Ovary (tissue), 9 donors: ENCODE data around the gene PRKCE. TPM values are rescaled to one million over a fixed set of nuclear protein-coding genes. Genes with fewer than 3 reads are reported as not detected.
"Not testable (repeated sequence)": the region's sequence is repeated elsewhere in the genome, so short reads cannot be mapped to it uniquely, and the experiment has no call there.

Experiments used
- DNase-seq, 5 donors: peaks; one replicate each; pipeline ENCODE4 v3.0.0-alpha.2; 2019 to 2020
- H3K27ac ChIP-seq, 2 donors: fragments of 200-600 bp; one replicate each; pipeline versions ENCODE4 v1.5.1 to v1.8.0; 2019 to 2022
- H3K27me3 ChIP-seq: fragments of 200-600 bp; one replicate; pipeline ENCODE4 v1.8.0; 2022
- H3K36me3 ChIP-seq: fragments of 200-600 bp; sonication (generic); one replicate; pipeline ENCODE4 v1.5.1; 2019
- H3K4me1 ChIP-seq: one replicate; pipeline ENCODE4 v1.8.1; 2013; ENCODE audit warnings: mild to moderate bottlenecking, moderate library complexity; ENCODE audit not compliant: insufficient read depth
- H3K4me3 ChIP-seq: fragments of 200-600 bp; sonication (generic); one replicate; pipeline ENCODE4 v1.5.1; 2017
- H3K9me3 ChIP-seq, 2 donors: fragments of 200-600 bp in 1 of 2; sonication (generic) in 1 of 2; one replicate each; pipeline versions ENCODE4 v1.5.1 to v1.8.1; 2013 to 2019; ENCODE audit warnings: mild to moderate bottlenecking in 1 of 2, moderate library complexity in 1 of 2
- CTCF ChIP-seq, 3 donors: fragments of 450-650 bp in 2 of 3; fragments of 200-600 bp in 1 of 3; IDR thresholded peaks; one replicate each; pipeline versions ENCODE4 v1.5.1 to v1.8.0; 2016 to 2022; ENCODE audit warnings: antibody characterized with exemption in 3 of 3, mild to moderate bottlenecking in 1 of 3
- EP300 ChIP-seq: sonication (generic); formaldehyde crosslinking; IDR thresholded peaks from one replicate; pipeline ENCODE4 v1.6.1; 2017; ENCODE audit warnings: antibody characterized with exemption
- POLR2A ChIP-seq: fragments of 450-650 bp; IDR thresholded peaks from one replicate; pipeline ENCODE4 v1.6.1; 2017; ENCODE audit warnings: antibody characterized with exemption, mild to moderate bottlenecking, moderate library complexity
- WGBS, 3 donors: extraction: QIAGEN DNeasy Blood & Tissue Kit in 1 of 3; methylation state at CpG; one replicate each; pipeline versions ENCODE4 v1.1.5 to v1.1.7; 2013 to 2017; 5-methylcytosine and 5-hydroxymethylcytosine counted together
- intact Hi-C, 4 donors: fragments of 100-400 bp; cut with DNase I; formaldehyde crosslinking; loops; one replicate each; pipeline versions ENCODE4 v1.11.0 to v1.15.1; 2022 to 2023
- polyA plus RNA-seq, 2 donors: library from polyadenylated mRNA; stranded (reverse); fragments of 200-250 nt in 1 of 2; fragments of 350-450 nt in 1 of 2; fragmentation: Illumina TruSeq in 1 of 2; extraction: RNeasy Lipid Tissue Mini Kit (QIAGEN cat#74804) in 1 of 2; gene quantifications; one replicate each; pipeline ENCODE4 v1.2.3, GENCODE V29; 2013 to 2014
- total RNA-seq, 7 donors: library from RNA; depleted of rRNA in 2 of 7; stranded (reverse); fragments of >200 nt in 2 of 7; fragmentation: NEBNext Ultra II Directional in 3 of 7; extraction: Animal tissue kit (Norgen Biotek cat#: 25700) in 3 of 7; gene quantifications; one replicate each; pipeline versions ENCODE4 v1.1.0 to v1.2.4, GENCODE V29; 2016 to 2023
- donor health status: DM: no; HTN: no; CAD: no; lungs with moderate emphysema.
- donor health status: DM: no; HTN: no; CAD: no.
- donor health status: Bipolar disorder and iron deficiency.
- donor health status: DM: yes; HTN: yes; CAD: no.
- donor health status: DM: no; HTN: no; CAD: no.
- donor health status: DM: yes; HTN: yes; CAD: no.

PRKCE gene
- total and polyA plus RNA-seq, 9 donors = 3.1 to 22.8 (median 12.8) TPM

- 58 to 68% (median 65%) methylated on average over 8 of the region's 8 CpGs for WGBS, 3 donors
- Histone ChIP-seq H3K9me3 (no peaks in the 10 kb centered on the region), H3K4me3 (no peak overlapping the region), H3K36me3 (no peaks in the 10 kb centered on the region), H3K27ac (no peak overlapping the region), H3K4me1 (peaks cover 16% of the 10 kb centered on the region), H3K27me3 (no peaks in the 10 kb centered on the region)
- TF ChIP-seq CTCF (IDR thresholded peaks at IDR 0.05) = no peak
- TF ChIP-seq EP300 = no peak
- no peak for TF ChIP-seq POLR2A
- intact Hi-C loops = loop anchor here in 1 of 4 donors (10.0 kb wide), 1 partner anchor 46 kb away; no protein-coding TSS in a partner anchor
- DNase-seq = no peak
Measured at GRCh38 chr2:45889053-45889452, 237.6 kb downstream of the PRKCE start.

GRCh38 chr2:45889620-45890370 is 238.3 kb downstream of the PRKCE start:
- intact Hi-C loops = loop anchor here in 1 of 4 donors (10.0 kb wide), 1 partner anchor 45 kb away; no protein-coding TSS in a partner anchor
- H3K9me3 ChIP-seq = no peaks in the 10 kb centered on the region
- H3K4me1 ChIP-seq = peaks cover 10% of the 10 kb centered on the region
- TF ChIP-seq EP300 (no peak), POLR2A (no peak), CTCF (IDR thresholded peaks at IDR 0.05) (no peak)
- WGBS, 3 donors = 62 to 72% (median 66%) methylated on average over 7 of the region's 7 CpGs
- no peak overlapping the region for H3K27ac ChIP-seq
- H3K27me3 ChIP-seq = no peaks in the 10 kb centered on the region
- no peak for DNase-seq
- H3K36me3 ChIP-seq = no peaks in the 10 kb centered on the region
- H3K4me3 ChIP-seq = no peak overlapping the region

- intact Hi-C loops, DNase-seq, H3K36me3 ChIP-seq, H3K4me1 ChIP-seq, H3K9me3 ChIP-seq, H3K4me3 ChIP-seq, H3K27ac ChIP-seq, H3K27me3 ChIP-seq: not testable (repeated sequence)
- 97 to 99% (median 99%) methylated on average over 6 of the region's 6 CpGs for WGBS, 3 donors
Measured at GRCh38 chr2:45890371-45890646, 238.8 kb downstream of the PRKCE start.

GRCh38 chr2:45890819-45891218 is 239.3 kb downstream of the PRKCE start:
- intact Hi-C loops = no loop called here
- Histone ChIP-seq H3K4me1 (peaks cover 7% of the 10 kb centered on the region), H3K9me3 (no peaks in the 10 kb centered on the region), H3K27ac (no peak overlapping the region), H3K36me3 (no peaks in the 10 kb centered on the region), H3K4me3 (no peak overlapping the region), H3K27me3 (no peaks in the 10 kb centered on the region)
- 90 to 94% (median 93%) methylated on average over 5 of the region's 5 CpGs for WGBS, 3 donors
- TF ChIP-seq EP300 = no peak
- TF ChIP-seq POLR2A = no peak
- no peak for TF ChIP-seq CTCF (IDR thresholded peaks at IDR 0.05)
- DNase-seq = no peak

GRCh38 chr2:45891719-45892424 is 240.4 kb downstream of the PRKCE start:
- intact Hi-C loops = no loop called here
- DNase-seq = no peak
- H3K4me1 ChIP-seq = peaks cover 2% of the 10 kb centered on the region
- no peaks in the 10 kb centered on the region for H3K27me3 ChIP-seq
- H3K27ac ChIP-seq = no peak overlapping the region
- WGBS, 3 donors = 83 to 86% (median 84%) methylated on average over 8 of the region's 8 CpGs
- no peaks in the 10 kb centered on the region for H3K36me3 ChIP-seq
- no peak for TF ChIP-seq POLR2A
- TF ChIP-seq EP300 = no peak
- no peak for TF ChIP-seq CTCF (IDR thresholded peaks at IDR 0.05)
- no peaks in the 10 kb centered on the region for H3K9me3 ChIP-seq
- no peak overlapping the region for H3K4me3 ChIP-seq
